Left renal pelvis (tissue), 4 donors: ENCODE measurements around the gene TBC1D22A. TPM values are rescaled to one million over a fixed set of nuclear protein-coding genes. Genes with fewer than 3 reads are reported as not detected.
A peak's percentile ranks its signal among the peaks of the same experiment; 100 is the strongest.
"Not testable (repeated sequence)": the region's sequence is repeated elsewhere in the genome, so short reads cannot be mapped to it uniquely, and the experiment has no call there.

ENCODE experiments used
- DNase-seq, 4 donors: peaks; one replicate each; pipeline ENCODE4 v3.0.0-alpha.2; 2013; ENCODE audit warnings: low read depth in 4 of 4, low spot score in 3 of 4
- polyA plus RNA-seq, 4 donors: library from polyadenylated mRNA; unstranded; fragments of 120-200 nt; gene quantifications; one replicate each; pipeline ENCODE4 v1.2.1, GENCODE V29; 2013; ENCODE audit not compliant: insufficient read length in 4 of 4

The TBC1D22A gene
- polyA plus RNA-seq, 4 donors: 14.3 to 19.3 (median 15.7) TPM

- no peak for DNase-seq
Measured at GRCh38 chr22:47166446-47167016, 404.1 kb downstream of the TBC1D22A start.

DNA sequence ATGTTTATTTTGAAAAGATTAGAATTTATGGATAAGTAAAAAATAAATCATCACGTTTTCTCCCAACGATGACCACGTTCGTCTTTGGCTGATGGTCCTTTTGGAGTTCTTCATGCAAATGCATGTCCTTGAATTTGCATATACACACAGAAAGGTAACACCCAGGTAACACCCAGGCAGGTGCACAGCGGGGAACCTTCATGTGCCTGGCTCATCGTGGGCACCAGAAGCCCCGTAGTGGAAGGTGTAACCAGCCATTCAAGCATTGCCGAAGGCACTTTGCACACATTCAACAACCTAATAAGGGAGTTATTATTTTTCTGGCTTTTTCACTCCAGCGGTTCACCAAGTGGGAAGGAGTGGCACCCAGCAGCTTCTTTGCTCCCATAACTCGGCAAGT, 404.6 kb downstream of the TBC1D22A start:
- no peak for DNase-seq

GRCh38 chr22:47167921-47168320, 405.5 kb downstream of the TBC1D22A start:
- DNase-seq: not testable (repeated sequence)

DNA sequence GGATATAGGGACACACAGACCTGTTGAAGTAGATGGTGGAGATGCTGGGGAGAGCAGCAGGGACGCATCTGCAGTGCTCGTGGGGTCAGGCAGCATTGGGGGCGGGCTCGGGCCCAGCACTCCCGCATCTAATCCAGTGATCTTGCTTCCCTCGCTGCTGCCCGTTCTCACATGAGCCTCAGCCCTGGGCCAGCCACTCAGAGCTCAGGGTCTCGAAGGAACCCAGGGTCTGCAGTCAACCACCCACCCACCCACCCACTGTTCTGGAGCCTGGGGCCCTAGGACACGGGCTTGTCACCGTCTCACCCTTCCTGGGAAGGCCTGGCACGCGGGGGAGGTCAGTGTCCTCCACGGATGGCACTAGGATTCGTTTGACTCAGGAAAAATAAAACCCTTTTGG, 406.0 kb downstream of the TBC1D22A start:
- DNase-seq: no peak

- DNase-seq: no peak
Measured at GRCh38 chr22:47168900-47169800, 406.7 kb downstream of the TBC1D22A start.

GRCh38 chr22:47169801-47170140, 407.3 kb downstream of the TBC1D22A start:
- no peak for DNase-seq

DNA sequence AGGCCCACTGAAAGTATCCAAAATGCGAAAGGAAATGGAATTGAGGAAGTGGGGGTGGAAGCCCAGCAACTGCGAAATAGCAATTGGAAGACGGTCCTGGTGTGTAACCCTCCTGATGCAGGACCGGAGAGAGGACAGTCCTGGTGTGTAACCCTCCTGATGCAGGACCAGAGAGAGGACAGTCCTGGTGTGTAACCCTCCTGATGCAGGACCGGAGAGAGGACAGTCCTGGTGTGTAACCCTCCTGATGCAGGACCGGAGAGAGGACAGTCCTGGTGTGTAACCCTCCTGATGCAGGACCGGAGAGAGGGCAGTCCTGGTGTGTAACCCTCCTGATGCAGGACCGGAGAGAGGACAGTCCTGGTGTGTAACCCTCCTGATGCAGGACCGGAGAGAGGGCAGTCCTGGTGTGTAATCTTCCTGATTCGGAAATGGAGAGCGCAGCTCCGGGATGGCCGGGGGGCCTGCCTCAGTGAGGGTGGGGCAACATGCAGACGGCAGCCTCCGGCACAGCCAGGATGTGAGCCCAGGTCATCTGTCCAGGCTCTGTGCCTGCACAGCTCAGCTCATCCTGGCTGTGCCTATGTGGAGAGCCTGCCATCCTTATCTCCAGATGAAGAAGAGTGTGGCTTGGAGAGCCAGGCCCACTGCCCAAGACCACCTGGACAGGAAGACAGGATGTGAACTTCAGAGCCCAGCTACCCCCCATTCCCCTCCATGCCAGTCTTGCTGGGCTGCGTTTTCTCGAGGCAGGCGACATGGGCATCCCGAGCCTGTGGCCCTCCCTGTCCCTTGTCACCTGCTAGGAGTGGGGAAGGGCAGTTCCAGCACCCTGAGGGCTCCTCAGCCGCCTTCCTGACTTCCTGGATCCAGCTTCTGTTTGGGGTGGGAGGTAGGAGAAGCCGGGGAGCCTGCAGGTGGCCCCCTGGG, 408.3 kb downstream of the TBC1D22A start:
- not testable (repeated sequence) for DNase-seq

GRCh38 chr22:47171441-47172221, 409.2 kb downstream of the TBC1D22A start:
- DNase-seq: no peak

- no peak for DNase-seq
Measured at GRCh38 chr22:47172771-47173534, 410.5 kb downstream of the TBC1D22A start.

- DNase-seq: no peak
Measured at GRCh38 chr22:47173535-47174021, 411.1 kb downstream of the TBC1D22A start.

- no peak for DNase-seq
Measured at GRCh38 chr22:47174096-47174495, 411.6 kb downstream of the TBC1D22A start.

DNA sequence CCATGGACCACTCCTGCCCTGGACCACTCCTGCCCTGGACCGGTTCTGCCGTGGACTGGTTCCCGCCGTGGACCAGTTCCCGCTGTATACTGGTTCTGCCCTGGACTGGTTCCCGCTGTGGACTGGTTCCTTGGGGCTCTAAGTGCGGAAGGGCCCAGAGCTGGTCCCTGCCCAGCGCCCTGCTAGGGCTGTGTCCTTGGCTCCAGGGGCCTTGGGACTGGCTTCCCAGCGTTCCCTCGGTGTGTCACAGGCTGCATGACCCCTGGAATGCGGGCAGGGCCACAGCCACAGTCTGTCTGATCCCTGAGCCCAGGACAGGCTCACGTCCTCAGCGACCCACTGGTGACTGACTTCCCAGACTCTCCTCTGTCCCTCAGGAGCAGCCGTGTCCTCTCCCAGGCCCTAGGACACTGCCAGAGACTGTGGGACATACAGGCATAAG, 412.2 kb downstream of the TBC1D22A start:
- DNase-seq: no peak

- peak in 1 of 4 donors; percentile 66 for DNase-seq
Measured at GRCh38 chr22:47175151-47176025, 412.9 kb downstream of the TBC1D22A start.

DNA sequence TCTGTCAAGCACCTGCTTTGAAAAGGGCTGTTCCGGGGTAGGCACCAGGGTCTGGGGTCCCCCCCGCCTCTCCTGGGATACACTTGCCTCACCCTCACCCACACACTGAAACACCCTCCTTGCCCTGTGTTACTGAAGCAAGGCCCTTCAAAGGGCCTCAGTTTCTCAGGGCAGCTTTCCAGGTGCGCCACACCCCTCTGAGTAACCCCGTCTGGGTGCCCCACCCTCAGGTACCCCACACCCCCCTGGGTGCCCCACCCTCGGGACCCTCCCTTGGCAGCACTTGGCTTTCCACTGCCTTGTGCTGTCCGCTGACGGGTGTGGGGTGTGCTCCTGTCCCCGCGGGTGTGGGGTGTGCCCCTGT, 413.6 kb downstream of the TBC1D22A start:
- DNase-seq: no peak

- DNase-seq: no peak
Measured at GRCh38 chr22:47176573-47177333, 414.3 kb downstream of the TBC1D22A start.

GRCh38 chr22:47177334-47177815, 414.9 kb downstream of the TBC1D22A start:
- DNase-seq: no peak

GRCh38 chr22:47178339-47178738, 415.9 kb downstream of the TBC1D22A start:
- no peak for DNase-seq

DNA sequence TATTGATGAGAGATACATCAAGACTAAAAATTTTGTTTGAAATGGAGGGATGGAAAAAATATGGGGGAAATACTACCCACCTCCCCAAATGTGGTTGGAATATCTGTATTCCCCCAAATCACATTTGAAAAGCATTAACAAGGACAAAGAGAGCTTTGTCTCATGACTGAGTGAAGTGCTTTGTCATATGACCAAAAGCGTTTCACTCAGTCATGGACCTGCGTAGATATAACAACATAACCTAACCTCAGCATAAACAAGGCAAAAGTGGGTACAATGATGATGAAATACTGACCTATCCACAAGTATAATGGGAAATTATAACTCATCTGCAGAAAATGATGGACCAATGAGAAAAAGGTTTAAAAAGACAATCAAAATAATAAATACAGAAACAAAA, 418.3 kb downstream of the TBC1D22A start:
- DNase-seq: no peak
